ENCODE results near the gene DPRX. TPM values are rescaled to one million over a fixed set of nuclear protein-coding genes. Genes with fewer than 3 reads are reported as not detected.
A peak's percentile ranks its signal among the peaks of the same experiment; 100 is the strongest.

The DPRX gene
- total and polyA plus RNA-seq, 2 of the 13 experiments (the other 11 are each of a cell fraction or from before 2014, with no cell fraction given) = not detected

DNA sequence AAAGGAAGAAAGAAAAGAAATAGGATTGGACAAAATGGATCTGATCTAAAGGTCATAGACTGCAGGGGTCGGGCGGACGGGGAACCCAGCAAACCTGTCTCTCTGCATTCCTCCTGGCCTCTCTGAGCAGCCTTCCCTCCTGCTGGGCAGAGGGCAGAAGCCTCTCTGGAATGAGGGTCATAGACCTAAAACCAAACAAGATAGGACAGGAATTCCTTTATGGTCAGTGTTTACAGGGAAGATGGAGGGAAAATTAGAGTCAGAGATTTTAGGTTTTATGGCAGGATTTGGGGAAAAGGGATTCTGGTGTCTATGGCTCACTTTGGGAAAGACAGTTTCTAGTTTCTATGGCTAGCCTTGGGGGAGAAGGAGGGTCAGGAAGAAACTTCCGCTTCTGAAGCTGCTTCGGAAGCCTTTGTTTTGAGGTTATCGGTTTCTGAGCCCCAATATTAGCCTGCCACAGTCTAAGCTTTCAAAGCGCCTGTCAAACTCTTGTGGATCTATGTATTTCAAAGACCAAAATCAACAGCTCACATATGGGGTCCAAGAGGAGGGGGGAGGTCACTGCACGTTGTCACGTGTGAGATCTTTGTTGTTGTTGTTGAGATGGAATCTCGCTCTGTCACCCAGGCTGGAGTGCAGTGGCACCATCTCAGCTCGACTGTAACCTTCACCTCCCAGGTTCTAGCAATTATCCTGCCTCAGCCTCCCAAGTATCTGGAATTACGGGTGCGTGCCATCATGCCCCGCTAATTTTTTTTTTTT is 18.9 kb upstream of the DPRX start (continued):
- TF ChIP-seq, protein P1, sequence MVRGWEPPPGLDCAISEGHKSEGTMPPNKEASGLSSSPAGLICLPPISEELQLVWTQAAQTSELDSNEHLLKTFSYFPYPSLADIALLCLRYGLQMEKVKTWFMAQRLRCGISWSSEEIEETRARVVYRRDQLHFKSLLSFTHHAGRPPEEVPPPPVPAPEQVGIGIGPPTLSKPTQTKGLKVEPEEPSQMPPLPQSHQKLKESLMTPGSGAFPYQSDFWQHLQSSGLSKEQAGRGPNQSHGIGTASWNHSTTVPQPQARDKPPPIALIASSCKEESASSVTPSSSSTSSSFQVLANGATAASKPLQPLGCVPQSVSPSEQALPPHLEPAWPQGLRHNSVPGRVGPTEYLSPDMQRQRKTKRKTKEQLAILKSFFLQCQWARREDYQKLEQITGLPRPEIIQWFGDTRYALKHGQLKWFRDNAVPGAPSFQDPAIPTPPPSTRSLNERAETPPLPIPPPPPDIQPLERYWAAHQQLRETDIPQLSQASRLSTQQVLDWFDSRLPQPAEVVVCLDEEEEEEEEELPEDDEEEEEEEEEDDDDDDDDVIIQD (CRISPR knock-in tag; IDR thresholded peaks at IDR 0.05; ENCODE audit: low read depth) = 0 out of 2 replicates have a peak, but pooled peaks have one; percentile 26
- TF ChIP-seq EP300 (IDR thresholded peaks at IDR 0.05; ENCODE audit: low read depth in 2 of 2, low read length in 2 of 2) (peak in 1 of 2 experiments; percentile 59; a peak in 1 of 4 replicates), EP300 (CRISPR knock-in tag; IDR thresholded peaks at IDR 0.05; ENCODE audit: borderline replicate concordance) (no peak; the same call in 1 of the 2 replicates), BORCS8-MEF2B (CRISPR knock-in tag; IDR thresholded peaks at IDR 0.05) (no peak), SOX6 (IDR thresholded peaks at IDR 0.05) (no peak), SOX6 (CRISPR knock-in tag; IDR thresholded peaks at IDR 0.05) (peak; percentile 19; the same call in 1 of the 2 replicates), IRF2 (CRISPR knock-in tag; IDR thresholded peaks at IDR 0.05) (no peak), SRSF4 (IDR thresholded peaks at IDR 0.05; ENCODE audit: low read depth, low read length, poor library complexity, severe bottlenecking) (no peak), TARDBP (CRISPR knock-in tag; IDR thresholded peaks at IDR 0.05) (no peak), RXRB (CRISPR knock-in tag; IDR thresholded peaks at IDR 0.05; ENCODE audit: borderline replicate concordance) (peak; percentile 53; the same call in 1 of the 2 replicates), ZNF12 (CRISPR knock-in tag; IDR thresholded peaks at IDR 0.05) (no peak), SOX5 (CRISPR knock-in tag; IDR thresholded peaks at IDR 0.05; ENCODE audit: borderline replicate concordance) (peak; percentile 58; the same call in 1 of the 2 replicates), FOXA3 (CRISPR knock-in tag; IDR thresholded peaks at IDR 0.05) (peak; percentile 47; the same call in 1 of the 2 replicates), HNF4A (CRISPR knock-in tag; IDR thresholded peaks at IDR 0.05) (peak; percentile 42), GMEB2 (CRISPR knock-in tag; IDR thresholded peaks at IDR 0.05; ENCODE audit: low read depth) (no peak), MEIS2 (CRISPR knock-in tag; IDR thresholded peaks at IDR 0.05) (no peak)
- TF ChIP-seq, protein P2, sequence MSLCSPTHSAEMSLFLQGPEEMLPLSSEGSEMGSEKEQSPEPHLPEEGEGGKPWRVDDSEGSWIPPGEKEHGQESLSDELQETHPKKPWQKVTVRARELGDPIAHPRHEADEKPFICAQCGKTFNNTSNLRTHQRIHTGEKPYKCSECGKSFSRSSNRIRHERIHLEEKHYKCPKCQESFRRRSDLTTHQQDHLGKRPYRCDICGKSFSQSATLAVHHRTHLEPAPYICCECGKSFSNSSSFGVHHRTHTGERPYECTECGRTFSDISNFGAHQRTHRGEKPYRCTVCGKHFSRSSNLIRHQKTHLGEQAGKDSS (CRISPR knock-in tag; IDR thresholded peaks at IDR 0.05; ENCODE audit: borderline replicate concordance, low read depth) = no peak
- TF ChIP-seq, protein P3, sequence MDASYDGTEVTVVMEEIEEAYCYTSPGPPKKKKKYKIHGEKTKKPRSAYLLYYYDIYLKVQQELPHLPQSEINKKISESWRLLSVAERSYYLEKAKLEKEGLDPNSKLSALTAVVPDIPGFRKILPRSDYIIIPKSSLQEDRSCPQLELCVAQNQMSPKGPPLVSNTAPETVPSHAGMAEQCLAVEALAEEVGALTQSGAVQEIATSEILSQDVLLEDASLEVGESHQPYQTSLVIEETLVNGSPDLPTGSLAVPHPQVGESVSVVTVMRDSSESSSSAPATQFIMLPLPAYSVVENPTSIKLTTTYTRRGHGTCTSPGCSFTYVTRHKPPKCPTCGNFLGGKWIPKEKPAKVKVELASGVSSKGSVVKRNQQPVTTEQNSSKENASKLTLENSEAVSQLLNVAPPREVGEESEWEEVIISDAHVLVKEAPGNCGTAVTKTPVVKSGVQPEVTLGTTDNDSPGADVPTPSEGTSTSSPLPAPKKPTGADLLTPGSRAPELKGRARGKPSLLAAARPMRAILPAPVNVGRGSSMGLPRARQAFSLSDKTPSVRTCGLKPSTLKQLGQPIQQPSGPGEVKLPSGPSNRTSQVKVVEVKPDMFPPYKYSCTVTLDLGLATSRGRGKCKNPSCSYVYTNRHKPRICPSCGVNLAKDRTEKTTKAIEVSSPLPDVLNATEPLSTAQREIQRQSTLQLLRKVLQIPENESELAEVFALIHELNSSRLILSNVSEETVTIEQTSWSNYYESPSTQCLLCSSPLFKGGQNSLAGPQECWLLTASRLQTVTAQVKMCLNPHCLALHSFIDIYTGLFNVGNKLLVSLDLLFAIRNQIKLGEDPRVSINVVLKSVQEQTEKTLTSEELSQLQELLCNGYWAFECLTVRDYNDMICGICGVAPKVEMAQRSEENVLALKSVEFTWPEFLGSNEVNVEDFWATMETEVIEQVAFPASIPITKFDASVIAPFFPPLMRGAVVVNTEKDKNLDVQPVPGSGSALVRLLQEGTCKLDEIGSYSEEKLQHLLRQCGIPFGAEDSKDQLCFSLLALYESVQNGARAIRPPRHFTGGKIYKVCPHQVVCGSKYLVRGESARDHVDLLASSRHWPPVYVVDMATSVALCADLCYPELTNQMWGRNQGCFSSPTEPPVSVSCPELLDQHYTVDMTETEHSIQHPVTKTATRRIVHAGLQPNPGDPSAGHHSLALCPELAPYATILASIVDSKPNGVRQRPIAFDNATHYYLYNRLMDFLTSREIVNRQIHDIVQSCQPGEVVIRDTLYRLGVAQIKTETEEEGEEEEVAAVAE (CRISPR knock-in tag; IDR thresholded peaks at IDR 0.05; ENCODE audit: borderline replicate concordance) = no peak
- TF ChIP-seq, protein P4, sequence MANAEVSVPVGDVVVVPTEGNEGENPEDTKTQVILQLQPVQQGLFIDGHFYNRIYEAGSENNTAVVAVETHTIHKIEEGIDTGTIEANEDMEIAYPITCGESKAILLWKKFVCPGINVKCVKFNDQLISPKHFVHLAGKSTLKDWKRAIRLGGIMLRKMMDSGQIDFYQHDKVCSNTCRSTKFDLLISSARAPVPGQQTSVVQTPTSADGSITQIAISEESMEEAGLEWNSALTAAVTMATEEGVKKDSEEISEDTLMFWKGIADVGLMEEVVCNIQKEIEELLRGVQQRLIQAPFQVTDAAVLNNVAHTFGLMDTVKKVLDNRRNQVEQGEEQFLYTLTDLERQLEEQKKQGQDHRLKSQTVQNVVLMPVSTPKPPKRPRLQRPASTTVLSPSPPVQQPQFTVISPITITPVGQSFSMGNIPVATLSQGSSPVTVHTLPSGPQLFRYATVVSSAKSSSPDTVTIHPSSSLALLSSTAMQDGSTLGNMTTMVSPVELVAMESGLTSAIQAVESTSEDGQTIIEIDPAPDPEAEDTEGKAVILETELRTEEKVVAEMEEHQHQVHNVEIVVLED (CRISPR knock-in tag; IDR thresholded peaks at IDR 0.05; ENCODE audit: borderline replicate concordance) = no peak
